Testis (tissue), 2 donors: Measurements from ENCODE around the gene SPACDR.

Experiments used
- POLR2A ChIP-seq: fragments of 450-650 bp; IDR thresholded peaks from one replicate; pipeline ENCODE4 v1.6.1; 2017; ENCODE audit warnings: antibody characterized with exemption, mild to moderate bottlenecking, moderate library complexity
- TF ChIP-seq, protein P1 (sequence below), 3 experiments: fragments of 450-650 bp in 2 of 3; fragments of 200-600 bp in 1 of 3; sonication (generic) in 1 of 3; IDR thresholded peaks; one replicate each; pipeline ENCODE4 v1.5.1; 2016 to 2019; ENCODE audit warnings: antibody characterized with exemption in 3 of 3, mild to moderate bottlenecking in 2 of 3, moderate library complexity in 1 of 3

DNA sequence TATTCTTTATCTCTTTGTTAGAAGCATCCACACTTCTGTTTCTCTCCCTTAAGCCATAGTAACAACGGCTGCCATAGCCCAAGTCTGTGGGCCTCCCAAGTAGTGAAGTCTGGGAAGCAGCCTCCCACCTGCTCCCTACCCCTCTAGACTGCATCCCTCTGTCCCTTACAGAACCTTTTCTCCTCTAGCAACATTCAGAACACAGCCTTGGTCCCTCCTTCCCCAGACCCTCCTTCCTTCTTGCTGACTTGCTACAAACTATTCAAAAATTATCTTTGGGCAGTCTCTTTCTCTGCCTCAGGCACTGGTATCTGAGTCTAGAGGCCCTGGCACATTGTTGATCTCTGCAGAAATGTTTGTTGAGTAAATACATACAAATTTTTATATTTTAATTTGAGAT, 17.4 kb upstream of the SPACDR start:
- TF ChIP-seq, protein P1, sequence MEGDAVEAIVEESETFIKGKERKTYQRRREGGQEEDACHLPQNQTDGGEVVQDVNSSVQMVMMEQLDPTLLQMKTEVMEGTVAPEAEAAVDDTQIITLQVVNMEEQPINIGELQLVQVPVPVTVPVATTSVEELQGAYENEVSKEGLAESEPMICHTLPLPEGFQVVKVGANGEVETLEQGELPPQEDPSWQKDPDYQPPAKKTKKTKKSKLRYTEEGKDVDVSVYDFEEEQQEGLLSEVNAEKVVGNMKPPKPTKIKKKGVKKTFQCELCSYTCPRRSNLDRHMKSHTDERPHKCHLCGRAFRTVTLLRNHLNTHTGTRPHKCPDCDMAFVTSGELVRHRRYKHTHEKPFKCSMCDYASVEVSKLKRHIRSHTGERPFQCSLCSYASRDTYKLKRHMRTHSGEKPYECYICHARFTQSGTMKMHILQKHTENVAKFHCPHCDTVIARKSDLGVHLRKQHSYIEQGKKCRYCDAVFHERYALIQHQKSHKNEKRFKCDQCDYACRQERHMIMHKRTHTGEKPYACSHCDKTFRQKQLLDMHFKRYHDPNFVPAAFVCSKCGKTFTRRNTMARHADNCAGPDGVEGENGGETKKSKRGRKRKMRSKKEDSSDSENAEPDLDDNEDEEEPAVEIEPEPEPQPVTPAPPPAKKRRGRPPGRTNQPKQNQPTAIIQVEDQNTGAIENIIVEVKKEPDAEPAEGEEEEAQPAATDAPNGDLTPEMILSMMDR (IDR thresholded peaks at IDR 0.05), result no peak
- no peak for TF ChIP-seq POLR2A
